GM23338 (cell line): ENCODE results near the gene CRYM. TPM values are rescaled to one million over a fixed set of nuclear protein-coding genes. Genes with fewer than 3 reads are reported as not detected.

ENCODE experiments used
- ATAC-seq: fragments of 200-7000 bp; cut with Tn5 transposase; 3 replicates; pipeline ENCODE4 v1.9.1; 2020
- DNase-seq: peaks from one replicate; pipeline ENCODE4 v3.0.0-alpha.2; 2015; ENCODE audit warnings: low spot score
- H2AFZ ChIP-seq: fragments of 200-600 bp; sonication (generic); 2 replicates; pipeline ENCODE4 v1.8.0; 2016; ENCODE audit warnings: antibody characterized with exemption, mild to moderate bottlenecking, moderate library complexity
- H3F3A ChIP-seq: fragments of 200-600 bp; sonication (generic); replicated peaks from 2 replicates; pipeline ENCODE4 v1.8.0; 2017; ENCODE audit warnings: antibody characterized with exemption, mixed run types, low read depth
- H3K27ac ChIP-seq: fragments of 200-600 bp; sonication (generic); 2 replicates; pipeline ENCODE4 v1.6.1; 2016; ENCODE audit warnings: low read depth
- H3K27me3 ChIP-seq: fragments of 200-600 bp; sonication (generic); 2 replicates; pipeline ENCODE4 v1.8.0; 2016; ENCODE audit warnings: mild to moderate bottlenecking, mixed run types, moderate library complexity; ENCODE audit not compliant: insufficient read depth
- H3K36me3 ChIP-seq: fragments of 200-600 bp; sonication (generic); 2 replicates; pipeline ENCODE4 v1.8.0; 2016; ENCODE audit warnings: mild to moderate bottlenecking; ENCODE audit not compliant: insufficient read depth
- H3K4me1 ChIP-seq: fragments of 200-600 bp; sonication (generic); 2 replicates; pipeline ENCODE4 v1.8.0; 2016; ENCODE audit warnings: mild to moderate bottlenecking, moderate library complexity; ENCODE audit not compliant: insufficient read depth
- H3K4me2 ChIP-seq: fragments of 200-600 bp; sonication (generic); 2 replicates; pipeline ENCODE4 v1.7.1; 2017; ENCODE audit warnings: mixed run types
- H3K4me3 ChIP-seq: fragments of 200-600 bp; sonication (generic); 2 replicates; pipeline ENCODE4 v1.6.1; 2016; ENCODE audit warnings: mixed run types
- H3K79me2 ChIP-seq: fragments of 200-600 bp; sonication (generic); replicated peaks from 2 replicates; pipeline ENCODE4 v1.8.0; 2017; ENCODE audit warnings: mild to moderate bottlenecking; ENCODE audit not compliant: insufficient read depth
- H3K9me2 ChIP-seq: fragments of 200-600 bp; sonication (generic); 2 replicates; pipeline ENCODE4 v1.8.0; 2017; ENCODE audit not compliant: insufficient read depth
- H4K20me1 ChIP-seq: fragments of 200-600 bp; sonication (generic); replicated peaks from 2 replicates; pipeline ENCODE4 v1.8.0; 2017; ENCODE audit warnings: mild to moderate bottlenecking; ENCODE audit not compliant: insufficient read depth
- H3K27ac Mint-ChIP-seq: 2 replicates; pipeline ENCODE4 v1.8.0; 2020; ENCODE audit warnings: inconsistent platforms, mild to moderate bottlenecking, moderate library complexity, mixed read lengths
- H3K27me3 Mint-ChIP-seq: 3 replicates; pipeline ENCODE4 v1.8.0; 2022; ENCODE audit warnings: low read depth, mild to moderate bottlenecking, moderate library complexity, mixed read lengths, inconsistent platforms; ENCODE audit not compliant: insufficient read depth, poor library complexity
- H3K36me3 Mint-ChIP-seq: 3 replicates; pipeline ENCODE4 v1.8.0; 2021; ENCODE audit warnings: low read depth, mild to moderate bottlenecking, inconsistent platforms, moderate library complexity, mixed read lengths
- H3K4me1 Mint-ChIP-seq: 3 replicates; pipeline ENCODE4 v1.8.0; 2020; ENCODE audit warnings: mild to moderate bottlenecking, inconsistent platforms, mixed read lengths
- H3K4me3 Mint-ChIP-seq: 3 replicates; pipeline ENCODE4 v1.8.0; 2021; ENCODE audit warnings: moderate library complexity, mild to moderate bottlenecking, inconsistent platforms, mixed read lengths
- H3K9me3 Mint-ChIP-seq: 3 replicates; pipeline ENCODE4 v1.8.0; 2020; ENCODE audit warnings: moderate library complexity, mild to moderate bottlenecking, inconsistent platforms, mixed read lengths
- CREB1 ChIP-seq: fragments of 250-450 bp; sonication (Bioruptor Pico); IDR thresholded peaks from 2 replicates; pipeline ENCODE4 v1.5.0; 2020; ENCODE audit warnings: low read depth, mild to moderate bottlenecking, moderate library complexity
- CTCF ChIP-seq, 2 experiments: fragments of 200-600 bp in 1 of 2; sonication (generic) in 1 of 2; conservative IDR thresholded peaks; 2 replicates each; pipeline versions ENCODE4 v1.5.1 to v1.6.1; 2016 to 2017; ENCODE audit warnings: antibody characterized with exemption in 2 of 2, low read depth in 2 of 2, mild to moderate bottlenecking in 2 of 2, moderate library complexity in 1 of 2
- ETS1 ChIP-seq: IDR thresholded peaks from 2 replicates; pipeline ENCODE4 v1.6.1; 2016; ENCODE audit warnings: antibody characterized with exemption
- EZH2 ChIP-seq: fragments of 200-600 bp; sonication (generic); IDR thresholded peaks from one replicate; pipeline ENCODE4 v1.8.0; 2017; ENCODE audit warnings: antibody characterized with exemption, mild to moderate bottlenecking, low read depth; ENCODE audit not compliant: unreplicated experiment
- EZH2phosphoT487 ChIP-seq: fragments of 200-600 bp; sonication (generic); IDR thresholded peaks from one replicate; pipeline ENCODE4 v1.8.1; 2018; ENCODE audit warnings: antibody characterized with exemption; ENCODE audit not compliant: unreplicated experiment
- JUNB ChIP-seq: IDR thresholded peaks from one replicate; pipeline ENCODE4 v1.6.1; 2016; ENCODE audit warnings: antibody characterized with exemption; ENCODE audit not compliant: unreplicated experiment
- NANOG ChIP-seq: IDR thresholded peaks from 2 replicates; pipeline ENCODE4 v1.6.1; 2016; ENCODE audit warnings: antibody characterized with exemption, borderline replicate concordance
- POLR2AphosphoS5 ChIP-seq: IDR thresholded peaks from 2 replicates; pipeline ENCODE4 v1.6.1; 2016; ENCODE audit warnings: antibody characterized with exemption, low read depth
- ZNF114 ChIP-seq: fragments of 250-450 bp; sonication (Bioruptor Pico); IDR thresholded peaks from 2 replicates; pipeline ENCODE4 v1.5.0; 2020; ENCODE audit warnings: mild to moderate bottlenecking, moderate library complexity
- polyA plus RNA-seq: library from polyadenylated mRNA; unstranded; fragments of >200 nt; fragmentation: Nextera tagmentation; extraction: Ambion mirVana; gene quantifications from 2 replicates; pipeline ENCODE4 v1.2.1, GENCODE V29; 2016
- total RNA-seq: library from RNA; depleted of rRNA; stranded (reverse); fragments of >200 nt; shearing (Covaris generic); gene quantifications from 2 replicates; pipeline ENCODE4 v1.2.3, GENCODE V29; 2014
- TF ChIP-seq, protein P1 (sequence below): fragments of 250-450 bp; sonication (Bioruptor Pico); IDR thresholded peaks from 2 replicates; pipeline ENCODE4 v1.5.0; 2020; ENCODE audit warnings: mild to moderate bottlenecking, moderate library complexity
- TF ChIP-seq, protein P2 (sequence below): IDR thresholded peaks from one replicate; pipeline ENCODE4 v1.6.1; 2018; ENCODE audit warnings: antibody characterized with exemption; ENCODE audit not compliant: unreplicated experiment

The CRYM gene
- total and polyA plus RNA-seq, 2 experiments from 2014 or later, result 15.2 to 18.0 TPM

GRCh38 chr16:21233045-21233520, 45.0 kb downstream of the CRYM start:
- H3K36me3 Mint-ChIP-seq, result no peaks in the 10 kb centered on the region
- no peak for DNase-seq
- Histone ChIP-seq H3K36me3 (no peaks in the 10 kb centered on the region), H3K4me2 (no peak overlapping the region), H3K27me3 (no peaks in the 10 kb centered on the region), H3K4me1 (no peaks in the 10 kb centered on the region), H3K27ac (no peak overlapping the region), H4K20me1 (no peaks in the 10 kb centered on the region), H3F3A (no peaks in the 10 kb centered on the region), H3K4me3 (no peak overlapping the region), H3K79me2 (no peaks in the 10 kb centered on the region), H3K9me2 (peaks cover 13% of the 10 kb centered on the region), H2AFZ (no peak overlapping the region)
- H3K4me3 Mint-ChIP-seq, result no peak overlapping the region
- H3K27ac Mint-ChIP-seq, result no peak overlapping the region
- H3K9me3 Mint-ChIP-seq, result no peaks in the 10 kb centered on the region
- H3K27me3 Mint-ChIP-seq, result no peaks in the 10 kb centered on the region
- no peak for TF ChIP-seq ZNF114
- TF ChIP-seq NANOG, result no peak
- no peak for TF ChIP-seq EZH2phosphoT487
- TF ChIP-seq ETS1, result no peak
- TF ChIP-seq, protein P1, sequence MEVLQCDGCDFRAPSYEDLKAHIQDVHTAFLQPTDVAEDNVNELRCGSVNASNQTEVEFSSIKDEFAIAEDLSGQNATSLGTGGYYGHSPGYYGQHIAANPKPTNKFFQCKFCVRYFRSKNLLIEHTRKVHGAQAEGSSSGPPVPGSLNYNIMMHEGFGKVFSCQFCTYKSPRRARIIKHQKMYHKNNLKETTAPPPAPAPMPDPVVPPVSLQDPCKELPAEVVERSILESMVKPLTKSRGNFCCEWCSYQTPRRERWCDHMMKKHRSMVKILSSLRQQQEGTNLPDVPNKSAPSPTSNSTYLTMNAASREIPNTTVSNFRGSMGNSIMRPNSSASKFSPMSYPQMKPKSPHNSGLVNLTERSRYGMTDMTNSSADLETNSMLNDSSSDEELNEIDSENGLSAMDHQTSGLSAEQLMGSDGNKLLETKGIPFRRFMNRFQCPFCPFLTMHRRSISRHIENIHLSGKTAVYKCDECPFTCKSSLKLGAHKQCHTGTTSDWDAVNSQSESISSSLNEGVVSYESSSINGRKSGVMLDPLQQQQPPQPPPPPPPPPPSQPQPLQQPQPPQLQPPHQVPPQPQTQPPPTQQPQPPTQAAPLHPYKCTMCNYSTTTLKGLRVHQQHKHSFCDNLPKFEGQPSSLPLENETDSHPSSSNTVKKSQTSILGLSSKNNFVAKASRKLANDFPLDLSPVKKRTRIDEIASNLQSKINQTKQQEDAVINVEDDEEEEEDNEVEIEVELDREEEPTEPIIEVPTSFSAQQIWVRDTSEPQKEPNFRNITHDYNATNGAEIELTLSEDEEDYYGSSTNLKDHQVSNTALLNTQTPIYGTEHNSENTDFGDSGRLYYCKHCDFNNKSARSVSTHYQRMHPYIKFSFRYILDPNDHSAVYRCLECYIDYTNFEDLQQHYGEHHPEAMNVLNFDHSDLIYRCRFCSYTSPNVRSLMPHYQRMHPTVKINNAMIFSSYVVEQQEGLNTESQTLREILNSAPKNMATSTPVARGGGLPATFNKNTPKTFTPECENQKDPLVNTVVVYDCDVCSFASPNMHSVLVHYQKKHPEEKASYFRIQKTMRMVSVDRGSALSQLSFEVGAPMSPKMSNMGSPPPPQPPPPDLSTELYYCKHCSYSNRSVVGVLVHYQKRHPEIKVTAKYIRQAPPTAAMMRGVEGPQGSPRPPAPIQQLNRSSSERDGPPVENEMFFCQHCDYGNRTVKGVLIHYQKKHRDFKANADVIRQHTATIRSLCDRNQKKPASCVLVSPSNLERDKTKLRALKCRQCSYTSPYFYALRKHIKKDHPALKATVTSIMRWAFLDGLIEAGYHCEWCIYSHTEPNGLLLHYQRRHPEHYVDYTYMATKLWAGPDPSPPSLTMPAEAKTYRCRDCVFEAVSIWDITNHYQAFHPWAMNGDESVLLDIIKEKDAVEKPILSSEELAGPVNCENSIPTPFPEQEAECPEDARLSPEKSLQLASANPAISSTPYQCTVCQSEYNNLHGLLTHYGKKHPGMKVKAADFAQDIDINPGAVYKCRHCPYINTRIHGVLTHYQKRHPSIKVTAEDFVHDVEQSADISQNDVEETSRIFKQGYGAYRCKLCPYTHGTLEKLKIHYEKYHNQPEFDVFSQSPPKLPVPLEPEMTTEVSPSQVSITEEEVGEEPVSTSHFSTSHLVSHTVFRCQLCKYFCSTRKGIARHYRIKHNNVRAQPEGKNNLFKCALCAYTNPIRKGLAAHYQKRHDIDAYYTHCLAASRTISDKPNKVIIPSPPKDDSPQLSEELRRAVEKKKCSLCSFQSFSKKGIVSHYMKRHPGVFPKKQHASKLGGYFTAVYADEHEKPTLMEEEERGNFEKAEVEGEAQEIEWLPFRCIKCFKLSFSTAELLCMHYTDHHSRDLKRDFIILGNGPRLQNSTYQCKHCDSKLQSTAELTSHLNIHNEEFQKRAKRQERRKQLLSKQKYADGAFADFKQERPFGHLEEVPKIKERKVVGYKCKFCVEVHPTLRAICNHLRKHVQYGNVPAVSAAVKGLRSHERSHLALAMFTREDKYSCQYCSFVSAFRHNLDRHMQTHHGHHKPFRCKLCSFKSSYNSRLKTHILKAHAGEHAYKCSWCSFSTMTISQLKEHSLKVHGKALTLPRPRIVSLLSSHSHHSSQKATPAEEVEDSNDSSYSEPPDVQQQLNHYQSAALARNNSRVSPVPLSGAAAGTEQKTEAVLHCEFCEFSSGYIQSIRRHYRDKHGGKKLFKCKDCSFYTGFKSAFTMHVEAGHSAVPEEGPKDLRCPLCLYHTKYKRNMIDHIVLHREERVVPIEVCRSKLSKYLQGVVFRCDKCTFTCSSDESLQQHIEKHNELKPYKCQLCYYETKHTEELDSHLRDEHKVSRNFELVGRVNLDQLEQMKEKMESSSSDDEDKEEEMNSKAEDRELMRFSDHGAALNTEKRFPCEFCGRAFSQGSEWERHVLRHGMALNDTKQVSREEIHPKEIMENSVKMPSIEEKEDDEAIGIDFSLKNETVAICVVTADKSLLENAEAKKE (CRISPR knock-in tag), result no peak
- TF ChIP-seq JUNB, result no peak
- no peak for TF ChIP-seq CTCF (conservative IDR thresholded peaks at IDR 0.05; ENCODE audit: low read depth in 2 of 2)
- no peak for TF ChIP-seq CREB1
- TF ChIP-seq, protein P2, sequence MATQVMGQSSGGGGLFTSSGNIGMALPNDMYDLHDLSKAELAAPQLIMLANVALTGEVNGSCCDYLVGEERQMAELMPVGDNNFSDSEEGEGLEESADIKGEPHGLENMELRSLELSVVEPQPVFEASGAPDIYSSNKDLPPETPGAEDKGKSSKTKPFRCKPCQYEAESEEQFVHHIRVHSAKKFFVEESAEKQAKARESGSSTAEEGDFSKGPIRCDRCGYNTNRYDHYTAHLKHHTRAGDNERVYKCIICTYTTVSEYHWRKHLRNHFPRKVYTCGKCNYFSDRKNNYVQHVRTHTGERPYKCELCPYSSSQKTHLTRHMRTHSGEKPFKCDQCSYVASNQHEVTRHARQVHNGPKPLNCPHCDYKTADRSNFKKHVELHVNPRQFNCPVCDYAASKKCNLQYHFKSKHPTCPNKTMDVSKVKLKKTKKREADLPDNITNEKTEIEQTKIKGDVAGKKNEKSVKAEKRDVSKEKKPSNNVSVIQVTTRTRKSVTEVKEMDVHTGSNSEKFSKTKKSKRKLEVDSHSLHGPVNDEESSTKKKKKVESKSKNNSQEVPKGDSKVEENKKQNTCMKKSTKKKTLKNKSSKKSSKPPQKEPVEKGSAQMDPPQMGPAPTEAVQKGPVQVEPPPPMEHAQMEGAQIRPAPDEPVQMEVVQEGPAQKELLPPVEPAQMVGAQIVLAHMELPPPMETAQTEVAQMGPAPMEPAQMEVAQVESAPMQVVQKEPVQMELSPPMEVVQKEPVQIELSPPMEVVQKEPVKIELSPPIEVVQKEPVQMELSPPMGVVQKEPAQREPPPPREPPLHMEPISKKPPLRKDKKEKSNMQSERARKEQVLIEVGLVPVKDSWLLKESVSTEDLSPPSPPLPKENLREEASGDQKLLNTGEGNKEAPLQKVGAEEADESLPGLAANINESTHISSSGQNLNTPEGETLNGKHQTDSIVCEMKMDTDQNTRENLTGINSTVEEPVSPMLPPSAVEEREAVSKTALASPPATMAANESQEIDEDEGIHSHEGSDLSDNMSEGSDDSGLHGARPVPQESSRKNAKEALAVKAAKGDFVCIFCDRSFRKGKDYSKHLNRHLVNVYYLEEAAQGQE, result no peak
- no peak for TF ChIP-seq EZH2
- no peak for TF ChIP-seq POLR2AphosphoS5
- H3K4me1 Mint-ChIP-seq, result no peaks in the 10 kb centered on the region
- no peak for ATAC-seq
